Parathyroid adenoma (tissue), 2 donors: Measurements from ENCODE around the gene CCDC43.
"Not testable (repeated sequence)": the region's sequence is repeated elsewhere in the genome, so short reads cannot be mapped to it uniquely, and the experiment has no call there.

Experiments
- H2AFZ ChIP-seq: fragments of 300-600 bp; sonication (generic); one replicate; pipeline ENCODE4 v1.7.0; 2017; ENCODE audit warnings: antibody characterized with exemption, mild to moderate bottlenecking
- H3K27ac ChIP-seq: fragments of 300-600 bp; sonication (generic); one replicate; pipeline ENCODE4 v1.7.0; 2017
- H3K27me3 ChIP-seq: fragments of 300-600 bp; sonication (generic); one replicate; pipeline ENCODE4 v1.7.0; 2017; ENCODE audit warnings: low read length; ENCODE audit not compliant: control insufficient read depth, insufficient read depth
- H3K36me3 ChIP-seq: fragments of 300-600 bp; sonication (generic); one replicate; pipeline ENCODE4 v1.7.0; 2017; ENCODE audit warnings: low read length; ENCODE audit not compliant: control insufficient read depth, insufficient read depth
- H3K4me1 ChIP-seq: fragments of 300-600 bp; sonication (generic); one replicate; pipeline ENCODE4 v1.7.0; 2017; ENCODE audit warnings: control low read depth
- H3K4me2 ChIP-seq: fragments of 300-600 bp; sonication (generic); one replicate; pipeline ENCODE4 v1.7.0; 2017; ENCODE audit warnings: low read length
- H3K4me3 ChIP-seq: fragments of 300-600 bp; sonication (generic); one replicate; pipeline ENCODE4 v1.7.0; 2017; ENCODE audit warnings: low read depth, low read length
- H3K79me2 ChIP-seq: fragments of 300-600 bp; sonication (generic); one replicate; pipeline ENCODE4 v1.7.0; 2017; ENCODE audit warnings: control low read depth
- H3K9ac ChIP-seq: fragments of 300-600 bp; sonication (generic); one replicate; pipeline ENCODE4 v1.7.0; 2017; ENCODE audit warnings: mild to moderate bottlenecking
- H3K9me3 ChIP-seq: fragments of 300-600 bp; sonication (generic); one replicate; pipeline ENCODE4 v1.7.0; 2017; ENCODE audit warnings: low read length; ENCODE audit not compliant: control insufficient read depth
- TF ChIP-seq, protein P1 (sequence below): fragments of 300-600 bp; sonication (generic); IDR thresholded peaks from one replicate; pipeline ENCODE4 v1.7.0; 2017; ENCODE audit warnings: antibody characterized with exemption, mild to moderate bottlenecking
- donor health status: primary hyperparathyroidism.

Gene CCDC43

DNA sequence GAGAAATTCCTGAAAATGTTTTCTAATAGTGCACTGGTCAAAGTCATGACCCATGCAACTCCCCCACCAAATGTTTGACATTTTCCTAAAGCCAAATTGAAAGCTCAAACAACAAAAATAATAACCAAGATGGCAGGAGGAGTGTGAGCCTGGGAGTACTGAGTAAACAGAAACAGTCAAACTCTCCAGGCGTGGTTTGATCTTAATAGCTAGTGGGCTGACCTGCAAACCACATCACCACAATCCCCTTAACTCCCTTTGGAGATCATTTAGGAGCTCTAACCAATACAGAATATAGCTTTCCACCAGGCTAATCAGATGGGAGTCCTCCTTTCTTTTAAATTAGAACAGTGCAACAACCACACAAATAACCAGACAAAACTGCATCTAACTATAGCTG is 52.5 kb downstream of the CCDC43 start:
- no peaks in the 10 kb centered on the region for H3K79me2 ChIP-seq
- no peak overlapping the region for H3K9ac ChIP-seq
- H3K27ac ChIP-seq: no peak overlapping the region
- H3K4me1 ChIP-seq: no peaks in the 10 kb centered on the region
- H3K36me3 ChIP-seq: no peaks in the 10 kb centered on the region
- H3K27me3 ChIP-seq: no peaks in the 10 kb centered on the region
- H3K4me2 ChIP-seq: no peak overlapping the region
- no peaks in the 10 kb centered on the region for H3K9me3 ChIP-seq
- TF ChIP-seq, protein P1, sequence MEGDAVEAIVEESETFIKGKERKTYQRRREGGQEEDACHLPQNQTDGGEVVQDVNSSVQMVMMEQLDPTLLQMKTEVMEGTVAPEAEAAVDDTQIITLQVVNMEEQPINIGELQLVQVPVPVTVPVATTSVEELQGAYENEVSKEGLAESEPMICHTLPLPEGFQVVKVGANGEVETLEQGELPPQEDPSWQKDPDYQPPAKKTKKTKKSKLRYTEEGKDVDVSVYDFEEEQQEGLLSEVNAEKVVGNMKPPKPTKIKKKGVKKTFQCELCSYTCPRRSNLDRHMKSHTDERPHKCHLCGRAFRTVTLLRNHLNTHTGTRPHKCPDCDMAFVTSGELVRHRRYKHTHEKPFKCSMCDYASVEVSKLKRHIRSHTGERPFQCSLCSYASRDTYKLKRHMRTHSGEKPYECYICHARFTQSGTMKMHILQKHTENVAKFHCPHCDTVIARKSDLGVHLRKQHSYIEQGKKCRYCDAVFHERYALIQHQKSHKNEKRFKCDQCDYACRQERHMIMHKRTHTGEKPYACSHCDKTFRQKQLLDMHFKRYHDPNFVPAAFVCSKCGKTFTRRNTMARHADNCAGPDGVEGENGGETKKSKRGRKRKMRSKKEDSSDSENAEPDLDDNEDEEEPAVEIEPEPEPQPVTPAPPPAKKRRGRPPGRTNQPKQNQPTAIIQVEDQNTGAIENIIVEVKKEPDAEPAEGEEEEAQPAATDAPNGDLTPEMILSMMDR: no peak
- H3K4me3 ChIP-seq: no peak overlapping the region
- no peak overlapping the region for H2AFZ ChIP-seq

DNA sequence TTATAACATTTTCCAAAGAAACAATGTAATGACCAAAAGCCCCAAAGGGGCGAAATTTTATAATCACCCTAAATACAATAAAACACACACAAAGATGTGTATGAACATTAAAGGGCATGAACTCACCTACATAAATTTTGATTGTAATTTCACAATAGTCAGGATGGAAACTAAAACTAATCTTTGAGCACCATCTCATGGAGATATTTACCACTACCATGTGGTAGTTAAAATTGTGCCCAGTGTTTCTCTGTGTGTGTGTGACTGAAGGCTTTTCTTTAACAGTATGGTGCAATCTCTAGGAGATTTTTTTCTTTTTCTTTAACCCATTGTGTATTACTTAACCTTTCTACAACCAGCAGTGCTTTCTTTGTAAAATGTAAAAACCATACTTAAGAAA is 53.0 kb downstream of the CCDC43 start:
- Histone ChIP-seq H3K9ac (no peak overlapping the region), H3K27ac (no peak overlapping the region), H3K4me3 (no peak overlapping the region), H3K27me3 (no peaks in the 10 kb centered on the region), H3K79me2 (no peaks in the 10 kb centered on the region), H2AFZ (no peak overlapping the region), H3K4me2 (no peak overlapping the region), H3K4me1 (no peaks in the 10 kb centered on the region), H3K9me3 (no peaks in the 10 kb centered on the region), H3K36me3 (no peaks in the 10 kb centered on the region)
- TF ChIP-seq, protein P1: peak; percentile 50

DNA sequence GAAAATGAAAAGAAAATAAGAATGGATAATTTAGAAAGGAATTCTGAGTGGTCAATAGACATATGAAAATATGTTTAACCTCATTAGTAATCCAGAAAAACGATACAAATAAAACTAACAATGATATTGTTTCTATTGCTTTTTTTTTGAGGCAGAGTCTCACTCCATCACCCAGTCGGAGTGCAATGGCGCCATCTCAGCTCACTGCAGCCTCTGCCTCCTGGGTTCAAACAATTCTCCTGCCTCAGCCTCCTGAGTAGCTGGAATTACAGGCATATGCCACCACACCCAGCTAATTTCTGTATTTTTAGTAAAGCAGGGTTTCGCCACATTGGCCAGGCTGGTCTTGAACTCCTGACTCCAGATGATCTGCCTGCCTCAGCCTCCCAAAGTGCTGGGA is 55.2 kb downstream of the CCDC43 start:
- H3K4me2 ChIP-seq, H3K79me2 ChIP-seq, H3K27ac ChIP-seq, H3K4me3 ChIP-seq, H2AFZ ChIP-seq, H3K36me3 ChIP-seq, H3K9ac ChIP-seq, H3K4me1 ChIP-seq, H3K9me3 ChIP-seq, H3K27me3 ChIP-seq: not testable (repeated sequence)

DNA sequence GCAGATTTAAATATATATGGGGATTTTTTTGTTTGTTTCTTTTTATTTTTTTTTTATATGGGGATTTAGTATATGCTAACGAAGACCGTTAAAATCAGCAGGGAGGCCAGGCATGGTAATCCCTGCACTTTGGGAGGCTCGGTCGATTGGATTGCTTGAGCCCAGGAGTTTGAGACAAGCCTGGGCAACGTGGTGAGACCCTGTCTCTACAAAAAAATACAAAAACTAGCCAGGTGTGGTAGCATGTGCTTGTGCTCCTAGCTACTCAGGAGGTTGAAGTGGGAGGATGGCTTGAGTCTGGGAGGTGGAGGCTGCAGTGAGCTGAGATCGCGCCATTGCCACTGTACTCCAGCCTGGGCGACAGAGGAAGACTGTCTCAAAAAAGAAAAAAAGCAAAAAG is 55.6 kb downstream of the CCDC43 start:
- H3K4me2 ChIP-seq: no peak overlapping the region
- H2AFZ ChIP-seq: no peak overlapping the region
- no peak overlapping the region for H3K4me3 ChIP-seq
- H3K9me3 ChIP-seq: no peaks in the 10 kb centered on the region
- H3K27ac ChIP-seq: no peak overlapping the region
- TF ChIP-seq, protein P1: no peak
- H3K27me3 ChIP-seq: no peaks in the 10 kb centered on the region
- no peaks in the 10 kb centered on the region for H3K36me3 ChIP-seq
- H3K9ac ChIP-seq: no peak overlapping the region
- H3K4me1 ChIP-seq: no peaks in the 10 kb centered on the region
- H3K79me2 ChIP-seq: no peaks in the 10 kb centered on the region

DNA sequence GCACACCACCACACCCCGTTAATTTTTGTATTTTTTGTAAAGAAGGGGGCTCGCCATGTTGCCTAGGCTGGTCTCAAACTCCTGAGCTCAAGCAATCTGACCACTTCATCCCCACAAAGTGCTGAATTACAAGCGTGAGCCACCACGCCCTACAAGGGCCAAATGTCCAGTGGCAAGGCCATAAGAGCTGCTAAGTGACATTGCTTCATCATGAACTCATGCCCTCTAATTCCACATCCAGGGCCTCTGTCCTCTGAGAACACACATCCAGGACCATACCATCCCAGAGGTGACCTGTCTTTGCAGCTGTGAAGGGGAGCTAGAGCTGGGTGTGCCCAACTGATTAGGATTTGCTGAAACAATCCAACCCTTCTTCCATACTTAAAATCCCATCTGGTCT is 58.9 kb downstream of the CCDC43 start:
- Histone ChIP-seq H3K4me2 (no peak overlapping the region), H3K9me3 (no peaks in the 10 kb centered on the region), H3K9ac (no peak overlapping the region), H3K4me1 (peaks cover 7% of the 10 kb centered on the region), H2AFZ (no peak overlapping the region), H3K4me3 (no peak overlapping the region), H3K27me3 (no peaks in the 10 kb centered on the region), H3K79me2 (no peaks in the 10 kb centered on the region), H3K36me3 (no peaks in the 10 kb centered on the region), H3K27ac (no peak overlapping the region)
- TF ChIP-seq, protein P1: no peak
